Coronary artery (tissue), 2 donors: ENCODE data around the gene AKT1.
A peak's percentile ranks its signal among the peaks of the same experiment; 100 is the strongest.

Source experiments
- DNase-seq: peaks from one replicate; pipeline ENCODE4 v3.0.0-alpha.2; 2017; ENCODE audit warnings: low spot score
- H3K27ac ChIP-seq, 2 donors: fragments of 200-600 bp; sonication (generic); one replicate each; pipeline ENCODE4 v1.5.1; 2016 to 2019
- H3K4me3 ChIP-seq: fragments of 200-600 bp; sonication (generic); 2 replicates; pipeline ENCODE4 v1.5.1; 2016; ENCODE audit warnings: mild to moderate bottlenecking, moderate library complexity
- CTCF ChIP-seq: fragments of 200-600 bp; sonication (generic); IDR thresholded peaks from one replicate; pipeline ENCODE4 v1.5.1; 2019; ENCODE audit warnings: antibody characterized with exemption

AKT1 gene

GRCh38 chr14:104757681-104758392 lies 37.7 kb downstream of the AKT1 start:
- H3K4me3 ChIP-seq = no peak overlapping the region
- TF ChIP-seq CTCF = no peak
- DNase-seq = no peak
- no peak overlapping the region for H3K27ac ChIP-seq

GRCh38 chr14:104757238-104757585 lies 38.3 kb downstream of the AKT1 start:
- DNase-seq = no peak
- no peak overlapping the region for H3K4me3 ChIP-seq
- H3K27ac ChIP-seq = no peak overlapping the region
- TF ChIP-seq CTCF = no peak

- DNase-seq = no peak
- Histone ChIP-seq H3K4me3 (no peak overlapping the region), H3K27ac (no peak overlapping the region)
These were observed 38.9 kb downstream of the AKT1 start for GRCh38 chr14:104756477-104757237.

GRCh38 chr14:104755621-104756020 lies 39.9 kb downstream of the AKT1 start:
- no peak overlapping the region for H3K27ac ChIP-seq
- no peak overlapping the region for H3K4me3 ChIP-seq
- no peak for TF ChIP-seq CTCF
- DNase-seq = no peak

More at GRCh38 chr14:104756477-104757237, 38.9 kb downstream of the AKT1 start:
- TF ChIP-seq CTCF = no peak

GRCh38 chr14:104754213-104754851 lies 41.2 kb downstream of the AKT1 start:
- TF ChIP-seq CTCF = no peak
- H3K27ac ChIP-seq = no peak overlapping the region
- peak overlapping the region; percentile 99 for H3K4me3 ChIP-seq
- DNase-seq = no peak

GRCh38 chr14:104753528-104754212 lies 41.9 kb downstream of the AKT1 start:
- Histone ChIP-seq H3K4me3 (peak overlapping the region; percentile 99), H3K27ac (peak overlapping the region; percentile 60 to 88)
- no peak for TF ChIP-seq CTCF
- no peak for DNase-seq
